ENCODE results near the gene NBEA.

The NBEA gene

GRCh38 chr13:35603593-35604285 lies 661.7 kb downstream of the NBEA start:
- Mint-ChIP-seq H3K9me3 (no peaks in the 10 kb centered on the region), H3K4me3 (no peak overlapping the region)

DNA sequence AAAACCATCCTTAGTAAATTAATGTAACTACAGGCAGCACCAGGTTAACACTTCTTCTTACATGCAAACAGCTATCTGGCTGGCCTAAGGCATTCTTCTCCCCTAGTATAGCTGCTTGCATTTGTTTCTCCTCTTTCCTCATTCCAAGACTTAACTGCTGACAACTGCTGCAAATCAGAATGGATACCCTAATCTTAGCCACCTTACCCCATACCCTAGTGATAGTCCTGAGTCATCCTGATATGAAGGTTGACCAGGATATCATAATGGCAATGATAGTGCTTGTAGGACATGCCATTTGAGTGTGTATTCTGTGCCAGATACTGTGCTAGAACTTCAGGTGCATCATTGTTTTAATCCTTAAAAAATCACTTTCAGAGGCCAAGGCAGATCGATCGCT lies 672.6 kb downstream of the NBEA start:
- no peaks in the 10 kb centered on the region for H3K27me3 Mint-ChIP-seq
- no peak overlapping the region for H3K4me3 Mint-ChIP-seq
- no peaks in the 10 kb centered on the region for H3K9me3 Mint-ChIP-seq
- no peak overlapping the region for H3K27ac Mint-ChIP-seq
- intact Hi-C loops (cut with micrococcal nuclease), result no loop called here
- H3K36me3 Mint-ChIP-seq (ENCODE audit: low read depth), result no peaks in the 10 kb centered on the region
- H3K4me1 Mint-ChIP-seq (ENCODE audit: low read depth), result no peaks in the 10 kb centered on the region

More at GRCh38 chr13:35603593-35604285, 661.7 kb downstream of the NBEA start:
- Mint-ChIP-seq H3K36me3 (ENCODE audit: low read depth) (no peaks in the 10 kb centered on the region), H3K27me3 (no peaks in the 10 kb centered on the region), H3K4me1 (ENCODE audit: low read depth) (no peaks in the 10 kb centered on the region), H3K27ac (no peak overlapping the region)
- intact Hi-C loops (cut with micrococcal nuclease), result no loop called here

DNA sequence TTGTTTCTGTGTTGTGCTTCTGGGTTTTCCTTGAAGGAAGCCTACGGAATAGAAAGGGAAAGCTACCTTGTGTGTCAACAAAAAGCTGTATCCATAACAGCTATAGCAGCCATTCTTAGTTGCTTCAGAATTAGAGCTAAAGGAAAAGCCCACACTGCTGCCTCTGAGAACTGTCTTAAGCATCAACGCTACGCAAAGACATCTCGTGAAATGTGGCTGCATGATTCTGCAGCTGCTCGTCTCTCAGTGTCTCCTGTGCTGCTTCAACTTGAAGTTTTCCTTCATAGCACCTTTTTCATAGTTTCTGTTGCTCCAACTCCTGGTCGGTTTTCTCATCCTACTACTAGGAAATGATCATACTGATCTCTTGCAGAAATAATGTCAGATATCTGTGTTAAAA lies 675.4 kb downstream of the NBEA start:
- intact Hi-C loops (cut with micrococcal nuclease), result no loop called here
- no peaks in the 10 kb centered on the region for H3K9me3 Mint-ChIP-seq
- no peaks in the 10 kb centered on the region for H3K4me1 Mint-ChIP-seq (ENCODE audit: low read depth)
- no peak overlapping the region for H3K27ac Mint-ChIP-seq
- H3K36me3 Mint-ChIP-seq (ENCODE audit: low read depth), result no peaks in the 10 kb centered on the region
- H3K4me3 Mint-ChIP-seq, result no peak overlapping the region
- H3K27me3 Mint-ChIP-seq, result no peaks in the 10 kb centered on the region

DNA sequence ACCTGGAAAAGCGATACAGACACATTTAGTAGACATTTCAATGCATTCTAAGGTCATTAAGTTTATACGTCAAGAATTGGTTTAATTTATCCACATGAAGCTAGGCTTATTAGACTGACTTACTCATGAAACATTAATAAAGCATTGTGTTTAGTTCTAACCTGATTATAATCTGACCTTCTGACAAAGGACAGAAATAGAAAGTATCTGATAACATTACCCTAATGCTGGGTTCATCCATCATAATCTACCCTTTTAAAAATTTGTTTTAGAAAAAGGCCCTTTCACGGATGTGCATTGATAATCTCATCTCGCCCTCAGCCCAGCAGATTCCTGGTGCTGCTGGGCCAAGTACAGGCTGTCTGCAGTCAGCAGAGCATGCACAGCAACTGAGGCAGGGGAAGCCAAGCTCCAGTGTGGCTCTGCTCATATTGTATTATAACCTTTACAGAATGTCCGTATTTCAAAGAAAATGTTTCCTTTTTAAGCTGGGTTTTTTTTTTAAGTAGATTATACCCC lies 676.6 kb downstream of the NBEA start:
- intact Hi-C loops (cut with micrococcal nuclease), result no loop called here

DNA sequence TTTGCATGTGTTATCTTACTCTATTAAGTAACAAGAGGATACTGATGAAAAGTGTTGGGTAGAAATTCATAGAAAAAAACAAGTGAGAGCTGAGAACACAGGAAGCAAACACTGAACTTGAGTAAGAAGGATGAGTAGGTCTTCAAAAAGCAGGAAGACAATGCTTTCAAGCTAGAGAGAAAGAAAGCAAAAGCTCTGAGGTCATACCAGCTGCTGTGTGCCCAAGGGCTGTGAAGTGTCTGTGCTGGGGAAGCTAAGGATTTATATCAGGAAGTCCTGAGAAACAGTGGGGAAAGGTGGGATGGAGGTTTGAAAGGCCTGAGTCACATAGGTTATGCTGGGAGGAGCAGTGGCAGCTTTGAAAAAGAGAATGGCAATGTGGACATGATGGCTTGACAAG lies 679.9 kb downstream of the NBEA start:
- Mint-ChIP-seq H3K4me3 (no peak overlapping the region), H3K36me3 (ENCODE audit: low read depth) (no peaks in the 10 kb centered on the region), H3K4me1 (ENCODE audit: low read depth) (no peaks in the 10 kb centered on the region), H3K27ac (no peak overlapping the region), H3K27me3 (no peaks in the 10 kb centered on the region), H3K9me3 (no peaks in the 10 kb centered on the region)
- intact Hi-C loops (cut with micrococcal nuclease), result no loop called here

More for the DNA sequence above, 676.6 kb downstream of the NBEA start:
- Mint-ChIP-seq H3K27me3 (no peaks in the 10 kb centered on the region), H3K9me3 (no peaks in the 10 kb centered on the region), H3K36me3 (ENCODE audit: low read depth) (no peaks in the 10 kb centered on the region), H3K27ac (no peak overlapping the region), H3K4me1 (ENCODE audit: low read depth) (no peaks in the 10 kb centered on the region), H3K4me3 (no peak overlapping the region)

GRCh38 chr13:35629026-35629425 lies 687.0 kb downstream of the NBEA start:
- no peaks in the 10 kb centered on the region for H3K4me1 Mint-ChIP-seq (ENCODE audit: low read depth)

GRCh38 chr13:35630551-35631275 lies 688.6 kb downstream of the NBEA start:
- Mint-ChIP-seq H3K36me3 (ENCODE audit: low read depth) (no peaks in the 10 kb centered on the region), H3K4me1 (ENCODE audit: low read depth) (no peaks in the 10 kb centered on the region), H3K27ac (no peak overlapping the region), H3K4me3 (no peak overlapping the region), H3K27me3 (no peaks in the 10 kb centered on the region), H3K9me3 (no peaks in the 10 kb centered on the region)
- intact Hi-C loops (cut with micrococcal nuclease), result no loop called here

More at GRCh38 chr13:35629026-35629425, 687.0 kb downstream of the NBEA start:
- Mint-ChIP-seq H3K27me3 (no peaks in the 10 kb centered on the region), H3K9me3 (no peaks in the 10 kb centered on the region), H3K27ac (no peak overlapping the region), H3K4me3 (no peak overlapping the region), H3K36me3 (ENCODE audit: low read depth) (no peaks in the 10 kb centered on the region)
- intact Hi-C loops (cut with micrococcal nuclease), result no loop called here

- intact Hi-C loops (cut with micrococcal nuclease), result no loop called here
- H3K4me1 Mint-ChIP-seq (ENCODE audit: low read depth), result no peaks in the 10 kb centered on the region
These were observed 689.6 kb downstream of the NBEA start for GRCh38 chr13:35631666-35632065.

GRCh38 chr13:35643625-35644024 lies 701.6 kb downstream of the NBEA start:
- no peaks in the 10 kb centered on the region for H3K4me1 Mint-ChIP-seq (ENCODE audit: low read depth)
- H3K9me3 Mint-ChIP-seq, result no peaks in the 10 kb centered on the region
- H3K27me3 Mint-ChIP-seq, result no peaks in the 10 kb centered on the region
- no peak overlapping the region for H3K27ac Mint-ChIP-seq
- H3K4me3 Mint-ChIP-seq, result no peak overlapping the region
- no peaks in the 10 kb centered on the region for H3K36me3 Mint-ChIP-seq (ENCODE audit: low read depth)
- intact Hi-C loops (cut with micrococcal nuclease), result no loop called here

More at GRCh38 chr13:35631666-35632065, 689.6 kb downstream of the NBEA start:
- no peaks in the 10 kb centered on the region for H3K27me3 Mint-ChIP-seq
- H3K27ac Mint-ChIP-seq, result no peak overlapping the region
- no peaks in the 10 kb centered on the region for H3K9me3 Mint-ChIP-seq
- H3K4me3 Mint-ChIP-seq, result no peak overlapping the region
- H3K36me3 Mint-ChIP-seq (ENCODE audit: low read depth), result no peaks in the 10 kb centered on the region

- Mint-ChIP-seq H3K27ac (no peak overlapping the region), H3K36me3 (ENCODE audit: low read depth) (no peaks in the 10 kb centered on the region), H3K27me3 (no peaks in the 10 kb centered on the region), H3K9me3 (no peaks in the 10 kb centered on the region), H3K4me1 (ENCODE audit: low read depth) (no peaks in the 10 kb centered on the region), H3K4me3 (no peak overlapping the region)
- intact Hi-C loops (cut with micrococcal nuclease), result no loop called here
These were observed 704.1 kb downstream of the NBEA start for GRCh38 chr13:35646056-35646774.

DNA sequence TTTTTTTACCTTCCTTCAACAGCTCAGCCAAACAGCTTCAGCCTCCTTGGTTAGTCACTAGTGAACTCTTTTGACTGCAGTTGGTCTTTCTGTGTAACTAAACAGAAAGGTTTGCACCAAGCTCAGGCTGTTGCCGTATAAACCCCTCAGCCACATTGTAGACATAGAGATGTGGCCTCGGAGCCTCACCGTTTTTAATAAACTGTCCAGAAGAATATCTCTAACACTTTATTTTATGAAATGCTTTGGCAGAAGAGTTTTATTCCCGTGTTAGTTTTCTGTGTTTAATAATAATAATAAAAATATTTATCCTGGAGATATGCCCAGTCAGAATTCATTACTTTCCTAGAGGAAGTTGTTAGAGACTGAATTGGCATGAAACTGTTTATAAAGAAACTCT lies 706.1 kb downstream of the NBEA start:
- Mint-ChIP-seq H3K27ac (no peak overlapping the region), H3K4me3 (no peak overlapping the region)

DNA sequence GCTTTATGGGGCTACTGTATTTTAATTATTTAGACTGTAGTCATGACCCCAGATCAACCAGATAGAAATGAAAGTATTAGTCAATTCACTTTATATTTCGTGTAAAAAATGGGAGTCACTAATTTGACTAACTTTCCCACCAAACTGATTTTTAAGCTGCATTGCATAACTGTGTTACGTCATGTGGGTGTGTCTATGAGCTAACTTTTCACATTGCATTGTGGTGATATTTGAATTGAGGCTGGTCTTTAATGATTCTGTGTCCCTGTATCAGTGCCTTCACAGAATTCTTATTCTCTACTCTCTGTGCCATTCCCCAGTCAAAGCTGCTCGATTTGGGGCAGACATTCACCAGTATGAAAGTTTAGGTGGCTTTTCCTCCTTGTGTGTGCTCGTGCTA lies 707.1 kb downstream of the NBEA start:
- intact Hi-C loops (cut with micrococcal nuclease), result no loop called here
- no peaks in the 10 kb centered on the region for H3K27me3 Mint-ChIP-seq
- H3K4me1 Mint-ChIP-seq (ENCODE audit: low read depth), result no peaks in the 10 kb centered on the region
- H3K9me3 Mint-ChIP-seq, result no peaks in the 10 kb centered on the region
- H3K27ac Mint-ChIP-seq, result no peak overlapping the region
- H3K4me3 Mint-ChIP-seq, result no peak overlapping the region
- no peaks in the 10 kb centered on the region for H3K36me3 Mint-ChIP-seq (ENCODE audit: low read depth)

More for the DNA sequence above, 706.1 kb downstream of the NBEA start:
- Mint-ChIP-seq H3K36me3 (ENCODE audit: low read depth) (no peaks in the 10 kb centered on the region), H3K4me1 (ENCODE audit: low read depth) (no peaks in the 10 kb centered on the region), H3K27me3 (no peaks in the 10 kb centered on the region), H3K9me3 (no peaks in the 10 kb centered on the region)
- intact Hi-C loops (cut with micrococcal nuclease), result no loop called here

DNA sequence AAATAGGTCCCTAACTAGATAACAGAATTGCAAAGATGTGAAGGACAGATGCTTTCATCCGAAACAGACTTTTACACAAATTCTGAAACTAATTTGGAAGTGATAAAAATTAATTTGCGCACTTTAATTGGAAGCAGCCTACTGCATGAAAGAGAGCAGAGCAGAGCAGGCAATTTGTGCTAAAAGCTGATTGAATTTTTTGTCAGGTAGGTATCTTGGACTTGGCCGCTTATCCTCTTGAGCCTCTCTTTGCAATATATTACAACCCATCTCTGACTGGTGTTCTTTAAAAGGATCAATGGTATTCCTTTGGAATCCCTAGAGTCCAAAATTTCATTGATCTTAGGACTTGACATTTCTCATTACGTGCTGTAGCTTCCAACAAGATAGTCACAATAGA lies 717.7 kb downstream of the NBEA start:
- intact Hi-C loops (cut with micrococcal nuclease), result no loop called here

GRCh38 chr13:35664747-35665146 lies 722.7 kb downstream of the NBEA start:
- Mint-ChIP-seq H3K27me3 (no peaks in the 10 kb centered on the region), H3K4me1 (ENCODE audit: low read depth) (no peaks in the 10 kb centered on the region), H3K9me3 (no peaks in the 10 kb centered on the region), H3K36me3 (ENCODE audit: low read depth) (no peaks in the 10 kb centered on the region), H3K4me3 (no peak overlapping the region), H3K27ac (no peak overlapping the region)
- intact Hi-C loops (cut with micrococcal nuclease), result no loop called here

More for the DNA sequence above, 717.7 kb downstream of the NBEA start:
- Mint-ChIP-seq H3K4me1 (ENCODE audit: low read depth) (no peaks in the 10 kb centered on the region), H3K4me3 (no peak overlapping the region), H3K36me3 (ENCODE audit: low read depth) (no peaks in the 10 kb centered on the region), H3K27ac (no peak overlapping the region), H3K27me3 (no peaks in the 10 kb centered on the region), H3K9me3 (no peaks in the 10 kb centered on the region)

All from dendritic cell treated with granulocyte-macrophage colony-stimulating factor and Interleukin-4, amounts not matched to agents 40 ng/mL and 50 ng/mL, for 4 days (primary cell).